Mucosa of descending colon (tissue), 3 donors: ENCODE data around the gene FNDC3B. TPM values are rescaled to one million over a fixed set of nuclear protein-coding genes. Genes with fewer than 3 reads are reported as not detected.

Experiments used
- ATAC-seq: fragments of 200-7000 bp; cut with Tn5 transposase; one replicate; pipeline ENCODE4 v1.9.1; 2020; ENCODE audit warnings: mild to moderate bottlenecking, moderate library complexity
- DNase-seq, 3 donors: peaks; one replicate each; pipeline ENCODE4 v3.0.0-alpha.2; 2020
- H3K36me3 ChIP-seq: fragments of 200-600 bp; one replicate; pipeline ENCODE4 v1.8.0; 2021; ENCODE audit warnings: low read depth, mild to moderate bottlenecking
- H3K4me1 ChIP-seq: fragments of 200-600 bp; one replicate; pipeline ENCODE4 v1.8.0; 2021; ENCODE audit warnings: low read depth, mild to moderate bottlenecking
- H3K4me3 ChIP-seq: fragments of 200-600 bp; one replicate; pipeline ENCODE4 v1.8.0; 2021; ENCODE audit warnings: mild to moderate bottlenecking
- H3K9me3 ChIP-seq: fragments of 200-600 bp; one replicate; pipeline ENCODE4 v1.8.0; 2021; ENCODE audit warnings: mild to moderate bottlenecking
- intact Hi-C, 2 donors: fragments of 100-400 bp; cut with DNase I in 1 of 2; cut with micrococcal nuclease in 1 of 2; formaldehyde crosslinking; loops; one replicate each; pipeline versions ENCODE4 v1.11.0 to v1.11.1; 2022; cut with DNase I, micrococcal nuclease
- total RNA-seq, 3 donors: library from RNA; stranded (reverse); fragmentation: NEBNext Ultra II Directional in 2 of 3; extraction: Animal tissue kit (Norgen Biotek cat#: 25700) in 2 of 3; gene quantifications; one replicate each; pipeline versions ENCODE4 v1.2.1 to v1.2.4, GENCODE V29; 2021 to 2023
- TF ChIP-seq, protein P1 (sequence below): fragments of 200-600 bp; IDR thresholded peaks from one replicate; pipeline ENCODE4 v1.8.0; 2022; ENCODE audit warnings: antibody characterized with exemption, mild to moderate bottlenecking
- donor health status: DM: no; HTN: no; CAD: no; lungs with moderate emphysema.
- donor health status: DM: no; HTN: no; CAD: no.
- donor health status: DM: no; HTN: yes; CAD: no.

Gene FNDC3B
- total RNA-seq, 3 donors from 2014 or later, result 107 to 132 (median 126) TPM

GRCh38 chr3:172043766-172044165 lies 4.4 kb downstream of the FNDC3B start:
- Histone ChIP-seq H3K36me3 (no peaks in the 10 kb centered on the region), H3K9me3 (no peaks in the 10 kb centered on the region), H3K4me1 (peaks cover 30% of the 10 kb centered on the region), H3K4me3 (no peak overlapping the region)
- DNase-seq, result no peak
- ATAC-seq, result no peak
- TF ChIP-seq, protein P1, sequence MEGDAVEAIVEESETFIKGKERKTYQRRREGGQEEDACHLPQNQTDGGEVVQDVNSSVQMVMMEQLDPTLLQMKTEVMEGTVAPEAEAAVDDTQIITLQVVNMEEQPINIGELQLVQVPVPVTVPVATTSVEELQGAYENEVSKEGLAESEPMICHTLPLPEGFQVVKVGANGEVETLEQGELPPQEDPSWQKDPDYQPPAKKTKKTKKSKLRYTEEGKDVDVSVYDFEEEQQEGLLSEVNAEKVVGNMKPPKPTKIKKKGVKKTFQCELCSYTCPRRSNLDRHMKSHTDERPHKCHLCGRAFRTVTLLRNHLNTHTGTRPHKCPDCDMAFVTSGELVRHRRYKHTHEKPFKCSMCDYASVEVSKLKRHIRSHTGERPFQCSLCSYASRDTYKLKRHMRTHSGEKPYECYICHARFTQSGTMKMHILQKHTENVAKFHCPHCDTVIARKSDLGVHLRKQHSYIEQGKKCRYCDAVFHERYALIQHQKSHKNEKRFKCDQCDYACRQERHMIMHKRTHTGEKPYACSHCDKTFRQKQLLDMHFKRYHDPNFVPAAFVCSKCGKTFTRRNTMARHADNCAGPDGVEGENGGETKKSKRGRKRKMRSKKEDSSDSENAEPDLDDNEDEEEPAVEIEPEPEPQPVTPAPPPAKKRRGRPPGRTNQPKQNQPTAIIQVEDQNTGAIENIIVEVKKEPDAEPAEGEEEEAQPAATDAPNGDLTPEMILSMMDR, result no peak
- intact Hi-C loops, result no loop called here

DNA sequence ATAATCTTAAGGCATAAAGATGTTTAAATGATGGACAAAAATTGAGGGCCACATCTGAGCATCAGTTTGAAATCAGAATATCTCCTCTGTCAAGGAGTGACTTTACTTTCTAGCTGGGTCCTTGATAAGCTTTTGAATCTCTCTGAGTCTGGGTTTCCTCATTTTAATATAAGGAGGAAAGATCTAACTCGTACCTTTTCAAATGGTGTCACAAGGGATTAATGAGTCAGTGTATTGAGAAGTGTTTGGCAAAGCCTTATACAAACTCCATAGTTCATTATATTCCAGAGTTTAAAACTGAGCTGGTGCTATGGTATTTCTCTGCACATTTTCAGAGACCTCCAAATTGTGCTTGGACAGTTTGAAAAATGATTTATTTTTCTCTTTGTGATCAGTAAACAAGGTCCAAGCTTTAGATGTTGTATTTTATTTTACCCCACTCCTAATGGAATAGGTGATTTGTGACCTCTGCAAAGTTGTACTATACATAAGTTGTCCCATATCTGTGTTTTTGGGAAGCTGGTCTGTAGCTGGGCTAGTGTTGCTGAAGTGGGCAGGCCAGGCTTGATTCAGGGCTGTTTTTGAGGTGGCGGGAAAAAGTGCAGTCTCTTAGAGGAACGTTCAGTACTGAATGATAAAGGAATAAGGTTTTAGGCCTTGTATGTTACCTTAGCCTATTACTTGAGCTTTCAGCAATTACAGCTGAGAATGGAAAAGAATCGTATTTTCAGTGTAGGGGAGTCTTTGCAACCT lies 5.6 kb downstream of the FNDC3B start:
- ATAC-seq, result no peak
- Histone ChIP-seq H3K36me3 (no peaks in the 10 kb centered on the region), H3K9me3 (no peaks in the 10 kb centered on the region), H3K4me3 (no peak overlapping the region), H3K4me1 (peaks cover 29% of the 10 kb centered on the region)
- no peak for DNase-seq
- intact Hi-C loops, result no loop called here
- TF ChIP-seq, protein P1, result no peak

DNA sequence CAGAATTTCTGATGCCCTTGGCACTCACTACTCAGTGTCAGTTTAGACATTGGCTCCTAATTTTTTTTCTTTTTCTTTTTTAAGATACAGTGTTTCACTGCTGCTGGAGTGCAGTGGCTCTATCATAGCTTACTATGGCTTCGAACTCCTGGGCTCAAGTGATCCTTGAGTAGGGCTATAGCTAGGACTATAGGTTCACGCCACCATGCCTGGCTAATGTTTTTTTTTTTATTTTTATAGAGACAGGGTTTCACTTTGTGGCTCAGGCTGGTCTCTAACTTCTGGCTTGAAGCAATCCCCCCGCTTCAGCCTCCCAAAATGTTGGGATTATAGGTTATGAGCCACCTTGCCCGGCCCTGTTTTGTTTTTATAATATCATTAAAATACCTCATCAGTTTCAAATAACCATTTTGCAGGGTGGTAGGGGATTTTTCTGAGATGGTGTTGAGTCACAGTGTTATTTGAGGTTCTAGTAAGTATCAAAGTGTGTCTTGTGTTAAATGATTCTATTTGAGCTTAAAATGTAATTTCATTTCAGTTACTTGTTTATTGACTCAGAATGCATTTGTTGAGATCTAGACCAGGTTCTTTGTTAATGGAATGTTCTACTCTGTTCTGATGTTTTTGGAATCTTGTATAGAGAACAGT lies 7.0 kb downstream of the FNDC3B start:
- peaks cover 29% of the 10 kb centered on the region for H3K4me1 ChIP-seq
- intact Hi-C loops, result no loop called here
- TF ChIP-seq, protein P1, result no peak
- H3K9me3 ChIP-seq, result no peaks in the 10 kb centered on the region
- ATAC-seq (no peak), DNase-seq (no peak)
- H3K36me3 ChIP-seq, result no peaks in the 10 kb centered on the region
- no peak overlapping the region for H3K4me3 ChIP-seq

GRCh38 chr3:172047567-172048115 lies 8.3 kb downstream of the FNDC3B start:
- Histone ChIP-seq H3K36me3 (no peaks in the 10 kb centered on the region), H3K4me3 (no peak overlapping the region), H3K9me3 (no peaks in the 10 kb centered on the region), H3K4me1 (peaks cover 23% of the 10 kb centered on the region)
- ATAC-seq (no peak), DNase-seq (no peak)
- TF ChIP-seq, protein P1, result no peak
- intact Hi-C loops, result no loop called here

DNA sequence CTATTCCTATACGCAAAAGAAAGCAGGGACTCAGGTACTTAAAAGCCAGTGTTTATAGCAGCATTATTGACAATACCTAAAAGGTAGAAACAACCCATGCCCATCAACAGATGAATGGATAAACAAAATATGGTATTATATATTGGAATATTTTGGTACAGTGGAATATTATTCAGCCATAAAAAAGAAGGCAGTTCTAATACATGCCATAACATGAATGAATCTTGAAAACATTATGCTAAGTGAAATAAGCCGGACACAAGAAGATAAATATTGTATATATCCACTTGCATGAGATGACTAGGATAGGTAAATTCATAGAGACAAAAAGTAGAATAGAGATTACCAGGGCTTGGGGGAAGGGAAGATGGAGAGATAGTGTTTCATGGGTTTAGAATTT lies 9.2 kb downstream of the FNDC3B start:
- no peak for ATAC-seq
- no peaks in the 10 kb centered on the region for H3K36me3 ChIP-seq
- no peaks in the 10 kb centered on the region for H3K9me3 ChIP-seq
- no peak overlapping the region for H3K4me3 ChIP-seq
- intact Hi-C loops, result no loop called here
- DNase-seq, result no peak
- TF ChIP-seq, protein P1, result no peak
- H3K4me1 ChIP-seq, result peaks cover 14% of the 10 kb centered on the region
